Activated naive CD4-positive, alpha-beta T cell treated with anti-CD3 and anti-CD28 coated beads, Interleukin-2, amount 50 U/mL, for 24 hours (primary cell): ENCODE results near the gene NME7.

Experiments
- H3K27ac Mint-ChIP-seq: one replicate; pipeline ENCODE4 v1.8.0; 2021; ENCODE audit warnings: mild to moderate bottlenecking, mixed read lengths
- H3K27me3 Mint-ChIP-seq: one replicate; pipeline ENCODE4 v1.8.0; 2021; ENCODE audit warnings: mixed read lengths
- H3K36me3 Mint-ChIP-seq: one replicate; pipeline ENCODE4 v1.8.0; 2021; ENCODE audit warnings: mixed read lengths
- H3K4me1 Mint-ChIP-seq: one replicate; pipeline ENCODE4 v1.8.0; 2021; ENCODE audit warnings: mixed read lengths
- H3K4me3 Mint-ChIP-seq: one replicate; pipeline ENCODE4 v1.8.0; 2021; ENCODE audit warnings: mild to moderate bottlenecking, mixed read lengths
- H3K9me3 Mint-ChIP-seq: one replicate; pipeline ENCODE4 v1.8.0; 2021; ENCODE audit warnings: mixed read lengths

The NME7 gene

DNA sequence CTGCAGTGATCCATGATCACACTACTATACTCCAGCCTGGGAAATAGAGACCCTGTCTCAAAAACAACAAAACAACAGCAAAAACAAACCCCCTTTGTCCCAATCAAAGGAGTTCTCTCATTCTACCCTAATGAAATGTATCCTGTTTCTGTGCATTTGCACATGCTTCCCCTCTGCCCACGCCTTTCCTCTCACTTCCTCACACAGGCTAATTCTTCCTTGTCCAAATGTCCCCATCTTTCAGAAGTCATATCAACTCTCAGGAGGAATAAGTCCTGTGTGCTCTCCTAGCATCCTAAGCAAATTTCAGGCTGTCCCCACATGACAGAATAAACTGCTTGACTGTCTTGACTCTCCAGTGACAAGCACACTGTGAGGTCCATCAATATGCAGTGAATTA, 269.2 kb downstream of the NME7 start:
- H3K36me3 Mint-ChIP-seq = peaks cover 1% of the 10 kb centered on the region
- H3K4me3 Mint-ChIP-seq = no peak overlapping the region
- H3K9me3 Mint-ChIP-seq = no peaks in the 10 kb centered on the region
- no peak overlapping the region for H3K27ac Mint-ChIP-seq
- no peaks in the 10 kb centered on the region for H3K4me1 Mint-ChIP-seq
- peaks cover 1% of the 10 kb centered on the region for H3K27me3 Mint-ChIP-seq

DNA sequence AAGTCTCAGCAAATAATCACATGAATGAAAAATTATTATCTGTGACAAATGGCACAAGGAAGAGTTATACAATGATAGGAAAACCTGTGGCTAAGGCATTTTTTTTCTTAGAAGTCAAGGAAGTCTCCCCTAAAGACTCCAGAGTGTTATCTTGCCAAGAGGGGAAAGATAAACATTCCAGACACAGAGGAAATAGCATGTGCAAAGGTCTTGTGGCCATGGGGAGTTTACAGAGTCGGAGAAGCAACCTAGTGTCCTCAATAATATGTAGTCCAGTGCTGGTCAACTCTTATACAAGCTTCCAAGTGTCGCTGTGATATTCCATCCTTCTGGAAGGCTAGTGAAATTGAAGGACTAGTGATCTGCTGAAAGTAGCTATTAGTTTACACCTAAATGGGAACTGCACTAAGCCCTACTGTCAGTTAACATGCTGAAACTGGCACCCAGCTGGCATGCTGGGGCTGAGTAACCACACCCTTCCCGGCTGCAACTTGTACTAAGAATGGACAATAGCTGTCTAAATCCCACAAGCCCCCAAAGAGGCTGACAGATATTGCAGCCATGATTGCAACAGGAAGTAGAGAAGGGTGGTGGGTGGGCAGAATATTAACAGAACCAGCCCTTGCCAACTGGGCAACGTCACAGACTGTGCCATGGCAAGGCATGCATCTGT, 272.6 kb downstream of the NME7 start:
- Mint-ChIP-seq H3K4me3 (no peak overlapping the region), H3K9me3 (no peaks in the 10 kb centered on the region), H3K36me3 (peaks cover 1% of the 10 kb centered on the region), H3K27me3 (peaks cover 1% of the 10 kb centered on the region), H3K4me1 (no peaks in the 10 kb centered on the region), H3K27ac (no peak overlapping the region)

DNA sequence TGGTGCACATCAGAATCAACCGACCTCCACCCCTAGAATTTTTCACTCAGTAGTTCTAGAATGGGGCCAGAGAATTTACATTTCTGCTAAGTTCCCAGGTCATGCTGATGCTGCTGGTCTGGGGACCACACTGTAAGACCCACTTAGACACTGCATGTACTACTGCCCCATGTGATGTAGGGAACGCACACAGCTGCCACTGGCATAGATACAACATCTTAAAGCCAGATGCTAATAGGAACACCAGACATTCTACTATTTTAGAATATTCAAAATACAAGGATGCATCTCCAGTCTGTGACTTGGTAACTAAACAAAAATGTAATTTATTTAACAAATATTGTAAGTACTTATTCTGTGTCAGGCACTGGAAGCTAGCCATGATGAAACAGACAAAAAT, 275.2 kb downstream of the NME7 start:
- Mint-ChIP-seq H3K27me3 (peaks cover 1% of the 10 kb centered on the region), H3K4me3 (no peak overlapping the region), H3K4me1 (no peaks in the 10 kb centered on the region), H3K27ac (no peak overlapping the region), H3K9me3 (no peaks in the 10 kb centered on the region), H3K36me3 (peaks cover 1% of the 10 kb centered on the region)

DNA sequence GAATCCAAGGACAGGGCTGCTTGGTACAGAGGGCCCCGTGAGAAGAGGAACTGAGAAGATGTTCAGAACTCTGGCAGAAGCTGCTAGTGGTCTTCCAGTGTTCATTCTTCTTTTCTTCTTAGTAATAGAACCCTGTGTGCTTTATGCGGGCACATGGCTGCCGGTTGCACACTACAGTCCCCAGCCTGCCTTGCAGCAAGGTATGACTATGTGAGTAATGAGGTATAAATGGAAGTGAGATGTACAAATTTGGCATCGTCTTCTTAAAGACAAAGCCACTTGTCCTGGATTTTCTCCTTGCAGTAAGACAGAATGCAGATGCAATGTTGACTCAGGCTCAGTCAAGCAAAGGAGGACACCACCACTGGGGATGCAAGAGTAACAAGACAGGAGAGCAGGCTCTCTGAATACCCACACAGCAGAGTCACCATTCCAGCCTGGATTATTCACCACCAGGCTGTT, 276.1 kb downstream of the NME7 start:
- no peak overlapping the region for H3K27ac Mint-ChIP-seq
- H3K36me3 Mint-ChIP-seq = no peaks in the 10 kb centered on the region
- no peaks in the 10 kb centered on the region for H3K27me3 Mint-ChIP-seq
- peaks cover 8% of the 10 kb centered on the region for H3K4me1 Mint-ChIP-seq
- no peak overlapping the region for H3K4me3 Mint-ChIP-seq
- no peaks in the 10 kb centered on the region for H3K9me3 Mint-ChIP-seq

DNA sequence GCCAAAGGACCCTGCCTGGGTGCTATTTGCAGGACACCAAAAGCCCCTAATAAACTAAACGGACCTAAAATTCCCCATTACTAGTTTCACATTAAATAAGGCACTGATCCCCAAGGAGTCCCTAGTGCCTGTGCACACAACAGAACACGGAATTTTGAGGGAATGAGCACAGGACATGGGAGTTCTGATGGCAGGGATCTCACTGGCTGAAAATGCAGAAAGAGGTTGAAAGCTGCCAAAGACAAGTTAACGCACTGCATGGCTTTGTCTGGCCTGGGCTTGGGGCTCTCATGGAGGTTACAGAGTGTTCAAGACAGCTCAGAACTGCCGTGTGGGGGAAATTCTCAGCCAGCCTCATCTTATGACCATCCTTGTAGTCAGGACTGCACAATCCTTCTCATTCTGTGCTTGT, 276.7 kb downstream of the NME7 start:
- Mint-ChIP-seq H3K4me1 (peaks cover 10% of the 10 kb centered on the region), H3K36me3 (no peaks in the 10 kb centered on the region), H3K9me3 (no peaks in the 10 kb centered on the region), H3K27ac (no peak overlapping the region), H3K27me3 (no peaks in the 10 kb centered on the region), H3K4me3 (no peak overlapping the region)

DNA sequence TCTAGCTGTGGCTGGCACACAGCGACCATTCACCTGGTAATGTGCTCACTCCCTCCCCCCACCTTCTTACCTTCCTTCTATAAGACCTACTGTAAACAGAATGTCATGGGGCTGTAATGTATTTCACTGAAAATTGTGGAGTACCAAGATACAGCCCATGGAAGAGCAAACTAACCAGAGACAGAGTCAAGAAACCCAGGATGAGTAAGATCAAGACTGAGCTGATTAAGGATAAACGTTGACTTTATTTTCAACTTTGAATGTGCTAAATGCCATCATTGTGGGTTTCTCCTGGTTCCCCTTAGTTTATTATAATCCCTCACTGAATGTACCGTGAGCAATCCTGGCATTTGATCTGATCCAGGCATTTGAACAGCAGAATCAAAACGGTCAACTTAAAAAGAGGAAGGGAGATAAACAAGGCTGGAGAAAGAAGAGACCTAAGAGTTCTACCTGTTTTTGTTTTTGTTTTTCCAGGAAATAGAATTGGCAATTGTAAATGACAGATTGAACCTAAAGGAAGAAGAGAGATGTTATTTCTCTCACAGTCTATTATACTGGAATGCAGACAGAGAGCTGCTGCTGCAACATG, 277.2 kb downstream of the NME7 start:
- Mint-ChIP-seq H3K4me1 (peaks cover 10% of the 10 kb centered on the region), H3K4me3 (no peak overlapping the region), H3K9me3 (no peaks in the 10 kb centered on the region)

DNA sequence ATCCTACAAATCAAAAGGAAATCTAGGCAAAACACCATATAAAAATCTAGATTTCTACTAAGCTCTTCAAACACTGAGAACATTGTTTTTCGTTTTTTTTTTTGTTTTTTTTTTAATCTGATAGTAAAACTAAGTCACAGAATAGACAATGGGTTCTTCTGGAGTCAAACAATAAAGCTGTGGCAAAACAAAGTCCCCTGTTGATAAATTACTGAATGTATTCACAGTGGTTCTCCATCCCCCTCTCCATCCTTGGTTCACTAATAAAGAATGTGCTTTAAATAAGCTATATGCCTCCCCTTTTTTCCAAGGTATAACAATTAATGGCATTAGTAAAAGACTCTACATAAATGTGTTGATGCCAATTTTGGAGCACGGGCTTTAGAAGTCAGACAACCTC, 277.8 kb downstream of the NME7 start:
- H3K27me3 Mint-ChIP-seq = no peaks in the 10 kb centered on the region
- peaks cover 10% of the 10 kb centered on the region for H3K4me1 Mint-ChIP-seq
- H3K36me3 Mint-ChIP-seq = no peaks in the 10 kb centered on the region
- H3K27ac Mint-ChIP-seq = no peak overlapping the region
- no peak overlapping the region for H3K4me3 Mint-ChIP-seq
- H3K9me3 Mint-ChIP-seq = no peaks in the 10 kb centered on the region

More for the DNA sequence above, 277.2 kb downstream of the NME7 start:
- H3K27ac Mint-ChIP-seq = no peak overlapping the region
- H3K27me3 Mint-ChIP-seq = no peaks in the 10 kb centered on the region
- no peaks in the 10 kb centered on the region for H3K36me3 Mint-ChIP-seq

DNA sequence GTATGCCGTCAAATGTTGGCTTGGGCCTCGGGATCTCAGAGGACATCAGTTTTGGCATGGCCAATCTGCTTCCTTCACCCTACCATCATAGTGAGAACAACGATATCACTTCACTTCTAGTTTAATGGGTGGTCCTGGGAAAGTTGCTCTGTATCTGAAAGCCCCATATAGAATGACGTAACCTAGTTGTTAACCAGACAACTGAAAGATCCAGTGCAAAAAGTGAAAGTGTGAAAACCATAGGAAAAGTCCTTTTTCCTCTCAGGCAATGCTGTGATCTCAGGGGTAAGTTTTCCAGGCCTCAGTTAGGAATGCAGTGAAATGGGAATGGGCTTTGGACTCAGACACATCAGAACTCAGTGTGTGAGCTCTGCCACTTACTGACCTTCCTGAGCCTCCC, 279.7 kb downstream of the NME7 start:
- Mint-ChIP-seq H3K9me3 (no peaks in the 10 kb centered on the region), H3K36me3 (no peaks in the 10 kb centered on the region), H3K4me1 (peaks cover 10% of the 10 kb centered on the region), H3K4me3 (no peak overlapping the region), H3K27me3 (no peaks in the 10 kb centered on the region), H3K27ac (no peak overlapping the region)

DNA sequence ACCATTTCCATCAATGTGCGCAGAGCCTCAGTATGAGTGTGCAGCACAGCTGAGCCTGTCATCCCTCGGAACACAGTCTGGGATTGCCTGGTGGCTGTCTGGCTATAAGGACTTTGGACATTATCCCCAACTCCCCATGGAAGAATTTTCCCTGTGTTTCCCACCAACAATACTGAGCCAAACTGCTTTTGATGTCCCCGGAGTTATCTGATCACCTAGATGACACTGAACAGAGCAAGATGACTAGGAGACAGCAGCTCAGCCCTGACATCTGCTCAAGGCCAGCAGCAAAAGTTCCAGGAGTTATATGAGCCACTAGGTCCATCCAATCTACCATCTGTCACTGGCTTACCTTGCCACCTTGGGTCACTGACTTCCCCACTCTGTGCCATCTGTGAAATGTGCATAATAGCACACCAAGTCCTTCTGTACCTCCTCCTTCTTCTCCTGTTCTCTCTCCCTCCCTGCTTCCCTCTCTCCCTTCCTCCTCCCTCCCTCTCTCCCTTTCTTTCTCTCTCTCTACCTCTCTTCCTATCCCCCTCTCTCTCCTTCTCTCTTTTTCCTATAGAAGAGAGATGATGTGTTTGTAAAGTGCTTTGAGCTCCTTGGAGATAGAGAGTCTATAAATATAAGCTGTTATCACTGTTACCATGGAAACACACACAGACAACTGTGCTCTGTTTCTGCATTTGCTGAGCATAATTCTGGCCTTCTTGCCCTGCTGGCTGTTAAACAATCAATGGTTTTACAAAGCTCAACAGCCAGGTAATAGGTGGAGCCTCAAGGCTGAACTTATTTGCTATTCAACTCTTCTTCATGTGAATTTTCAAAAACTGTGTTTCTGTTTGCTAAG, 280.8 kb downstream of the NME7 start:
- no peaks in the 10 kb centered on the region for H3K9me3 Mint-ChIP-seq
- H3K4me3 Mint-ChIP-seq = no peak overlapping the region
- no peaks in the 10 kb centered on the region for H3K36me3 Mint-ChIP-seq
- H3K27me3 Mint-ChIP-seq = no peaks in the 10 kb centered on the region
- H3K4me1 Mint-ChIP-seq = peaks cover 10% of the 10 kb centered on the region
- no peak overlapping the region for H3K27ac Mint-ChIP-seq

DNA sequence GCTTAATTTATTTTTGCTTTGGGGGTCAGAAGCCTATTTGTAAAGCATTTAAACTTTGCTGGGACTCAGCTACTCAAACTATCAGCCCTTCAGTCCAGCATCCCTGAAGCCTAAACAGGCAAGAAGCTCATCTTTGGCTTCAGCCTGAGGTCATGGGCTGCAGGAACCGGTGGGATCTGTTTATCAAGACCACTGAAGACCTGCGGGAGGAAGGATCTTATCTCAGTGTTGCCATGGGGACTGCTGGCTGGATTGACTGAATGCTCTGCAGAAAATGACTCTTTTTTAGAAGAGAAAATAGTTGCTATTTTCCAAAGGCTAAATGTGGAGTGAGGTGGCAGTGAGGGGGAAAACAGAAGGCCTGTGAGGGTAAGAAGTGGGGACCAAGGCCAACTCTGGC, 281.7 kb downstream of the NME7 start:
- H3K4me3 Mint-ChIP-seq = no peak overlapping the region
- peaks cover 10% of the 10 kb centered on the region for H3K4me1 Mint-ChIP-seq
- H3K27ac Mint-ChIP-seq = no peak overlapping the region
- no peaks in the 10 kb centered on the region for H3K27me3 Mint-ChIP-seq
- H3K36me3 Mint-ChIP-seq = no peaks in the 10 kb centered on the region
- no peaks in the 10 kb centered on the region for H3K9me3 Mint-ChIP-seq
